Endothelial cell (in vitro differentiated cells): ENCODE measurements around the gene TFE3. TPM values are rescaled to one million over a fixed set of nuclear protein-coding genes. Genes with fewer than 3 reads are reported as not detected.

Experiments used
- DNase-seq: peaks from one replicate; pipeline ENCODE4 v3.0.0; 2021; ENCODE audit warnings: low spot score
- H3K27ac Mint-ChIP-seq: one replicate; pipeline ENCODE4 v1.8.0; 2021; ENCODE audit warnings: mixed read lengths, inconsistent platforms; ENCODE audit not compliant: unreplicated experiment
- H3K27me3 Mint-ChIP-seq: one replicate; pipeline ENCODE4 v1.8.0; 2021; ENCODE audit warnings: mild to moderate bottlenecking, moderate library complexity, mixed read lengths, inconsistent platforms; ENCODE audit not compliant: unreplicated experiment
- H3K36me3 Mint-ChIP-seq: one replicate; pipeline ENCODE4 v1.8.0; 2021; ENCODE audit warnings: mild to moderate bottlenecking, low read depth, mixed read lengths, inconsistent platforms; ENCODE audit not compliant: unreplicated experiment
- H3K4me1 Mint-ChIP-seq: one replicate; pipeline ENCODE4 v1.8.0; 2021; ENCODE audit warnings: mild to moderate bottlenecking, mixed read lengths, inconsistent platforms; ENCODE audit not compliant: unreplicated experiment
- H3K4me3 Mint-ChIP-seq: one replicate; pipeline ENCODE4 v1.8.0; 2021; ENCODE audit warnings: mild to moderate bottlenecking, mixed read lengths, inconsistent platforms; ENCODE audit not compliant: unreplicated experiment
- H3K9me3 Mint-ChIP-seq: one replicate; pipeline ENCODE4 v1.8.0; 2021; ENCODE audit warnings: mixed read lengths, inconsistent platforms; ENCODE audit not compliant: unreplicated experiment
- CTCF ChIP-seq: fragments of 200-600 bp; sonication (generic); IDR thresholded peaks from one replicate; pipeline ENCODE4 v1.5.0; 2021; ENCODE audit warnings: antibody characterized with exemption; ENCODE audit not compliant: unreplicated experiment
- total RNA-seq: library from RNA; stranded (reverse); fragmentation: NEBNext Ultra II Directional; extraction: Animal tissue kit (Norgen Biotek cat#: 25700); gene quantifications from one replicate; pipeline ENCODE4 v1.2.1, GENCODE V29; 2021; ENCODE audit not compliant: unreplicated experiment

TFE3 gene
- total RNA-seq, 1 donor from 2014 or later, result 31.0 TPM

- H3K27ac Mint-ChIP-seq, result peak overlapping the region; percentile 93
- H3K4me3 Mint-ChIP-seq, result peak overlapping the region; percentile 95
- DNase-seq, result no peak
- H3K9me3 Mint-ChIP-seq, result no peaks in the 10 kb centered on the region
- peaks cover 28% of the 10 kb centered on the region for H3K4me1 Mint-ChIP-seq
- TF ChIP-seq CTCF, result no peak
- H3K27me3 Mint-ChIP-seq, result peaks cover 10% of the 10 kb centered on the region
- peaks cover 9% of the 10 kb centered on the region for H3K36me3 Mint-ChIP-seq
Measured at GRCh38 chrX:49042581-49043219, 457 bp downstream of the TFE3 start.

GRCh38 chrX:49041744-49042580 is 1.2 kb downstream of the TFE3 start:
- Mint-ChIP-seq H3K4me3 (peak overlapping the region; percentile 95), H3K27ac (peak overlapping the region; percentile 93), H3K36me3 (peaks cover 10% of the 10 kb centered on the region), H3K27me3 (peaks cover 11% of the 10 kb centered on the region), H3K9me3 (no peaks in the 10 kb centered on the region), H3K4me1 (peaks cover 28% of the 10 kb centered on the region)
- TF ChIP-seq CTCF, result no peak
- DNase-seq, result no peak

GRCh38 chrX:49040376-49040955 is 2.7 kb downstream of the TFE3 start:
- peak overlapping the region; percentile 79 for H3K4me3 Mint-ChIP-seq
- H3K4me1 Mint-ChIP-seq, result peaks cover 28% of the 10 kb centered on the region
- DNase-seq, result no peak
- peaks cover 11% of the 10 kb centered on the region for H3K27me3 Mint-ChIP-seq
- peak overlapping the region; percentile 95 for H3K27ac Mint-ChIP-seq
- H3K36me3 Mint-ChIP-seq, result peaks cover 10% of the 10 kb centered on the region
- no peak for TF ChIP-seq CTCF
- no peaks in the 10 kb centered on the region for H3K9me3 Mint-ChIP-seq

GRCh38 chrX:49039598-49040375 is 3.4 kb downstream of the TFE3 start:
- H3K4me1 Mint-ChIP-seq, result peaks cover 28% of the 10 kb centered on the region
- no peaks in the 10 kb centered on the region for H3K9me3 Mint-ChIP-seq
- peaks cover 10% of the 10 kb centered on the region for H3K36me3 Mint-ChIP-seq
- DNase-seq, result peak; percentile 69
- H3K27ac Mint-ChIP-seq, result peak overlapping the region; percentile 95
- H3K27me3 Mint-ChIP-seq, result peaks cover 11% of the 10 kb centered on the region
- TF ChIP-seq CTCF, result no peak
- H3K4me3 Mint-ChIP-seq, result peak overlapping the region; percentile 79
